DOHH2 (cell line): ENCODE data around the gene GMPPA.

Experiments
- H3F3A ChIP-seq: fragments of 200-600 bp; sonication (generic), shearing (Covaris generic); 2 replicates; pipeline ENCODE4 v1.6.0; 2016; ENCODE audit warnings: antibody characterized with exemption, mild to moderate bottlenecking; ENCODE audit not compliant: control insufficient read depth, insufficient read depth
- H3K27ac ChIP-seq: fragments of 200-600 bp; sonication (generic); 2 replicates; pipeline ENCODE4 v1.5.1; 2014; ENCODE audit warnings: low read depth, mild to moderate bottlenecking, low read length, moderate library complexity
- H3K27me3 ChIP-seq: fragments of 200-600 bp; sonication (generic); 2 replicates; pipeline ENCODE4 v1.6.1; 2014; ENCODE audit warnings: mild to moderate bottlenecking, low read length, mixed read lengths; ENCODE audit not compliant: control insufficient read depth
- H3K36me3 ChIP-seq: fragments of 200-600 bp; sonication (generic); 2 replicates; pipeline ENCODE4 v1.6.1; 2014; ENCODE audit warnings: mild to moderate bottlenecking, low read length, moderate library complexity, mixed read lengths; ENCODE audit not compliant: control insufficient read depth
- H3K4me1 ChIP-seq: fragments of 200-600 bp; sonication (generic); 2 replicates; pipeline ENCODE4 v1.6.1; 2014; ENCODE audit warnings: mild to moderate bottlenecking, low read length, mixed read lengths; ENCODE audit not compliant: control insufficient read depth
- H3K4me2 ChIP-seq: fragments of 200-600 bp; sonication (generic); 2 replicates; pipeline ENCODE4 v1.6.0; 2014; ENCODE audit warnings: mild to moderate bottlenecking, low read length, moderate library complexity
- H3K4me3 ChIP-seq: fragments of 200-600 bp; sonication (generic); 2 replicates; pipeline ENCODE4 v1.5.1; 2014; ENCODE audit warnings: mild to moderate bottlenecking, low read length, mixed read lengths
- H3K79me2 ChIP-seq: fragments of 200-600 bp; sonication (generic); 2 replicates; pipeline ENCODE4 v1.6.1; 2014; ENCODE audit warnings: mild to moderate bottlenecking, low read length, mixed read lengths; ENCODE audit not compliant: control insufficient read depth
- H3K9me2 ChIP-seq: fragments of 200-600 bp; sonication (generic); replicated peaks from 2 replicates; pipeline ENCODE4 v1.6.1; 2014; ENCODE audit warnings: mild to moderate bottlenecking, low read length, mixed read lengths; ENCODE audit not compliant: control insufficient read depth
- H3K9me3 ChIP-seq: fragments of 200-600 bp; sonication (generic); 2 replicates; pipeline ENCODE4 v1.6.1; 2014; ENCODE audit warnings: antibody characterized with exemption, low read length, mixed read lengths; ENCODE audit not compliant: control insufficient read depth, insufficient read depth
- H4K20me1 ChIP-seq: fragments of 200-600 bp; sonication (generic); 2 replicates; pipeline ENCODE4 v1.6.0; 2014; ENCODE audit warnings: low read depth, mild to moderate bottlenecking, antibody characterized with exemption, low read length, moderate library complexity; ENCODE audit not compliant: control insufficient read depth, insufficient read depth
- CTCF ChIP-seq: fragments of 200-600 bp; sonication (generic); IDR thresholded peaks from one replicate; pipeline ENCODE4 v1.5.1; 2014; ENCODE audit warnings: antibody characterized with exemption, mild to moderate bottlenecking, low read depth, low read length; ENCODE audit not compliant: poor library complexity, severe bottlenecking
- EZH2phosphoT487 ChIP-seq: fragments of 200-600 bp; sonication (generic); IDR thresholded peaks from 2 replicates; pipeline ENCODE4 v1.6.1; 2017; ENCODE audit warnings: borderline replicate concordance, mild to moderate bottlenecking, antibody characterized with exemption, low read length, moderate library complexity, mixed read lengths

Gene GMPPA

GRCh38 chr2:219475278-219475677 lies 23.4 kb upstream of the GMPPA start:
- no peak overlapping the region for H3K4me2 ChIP-seq
- H3K36me3 ChIP-seq, result no peaks in the 10 kb centered on the region
- no peaks in the 10 kb centered on the region for H3K79me2 ChIP-seq
- H4K20me1 ChIP-seq, result no peaks in the 10 kb centered on the region
- H3F3A ChIP-seq, result no peaks in the 10 kb centered on the region
- no peaks in the 10 kb centered on the region for H3K9me3 ChIP-seq
- no peak overlapping the region for H3K27ac ChIP-seq
- H3K4me3 ChIP-seq, result no peak overlapping the region
- H3K9me2 ChIP-seq, result no peaks in the 10 kb centered on the region
- H3K27me3 ChIP-seq, result no peaks in the 10 kb centered on the region
- H3K4me1 ChIP-seq, result no peaks in the 10 kb centered on the region
- TF ChIP-seq CTCF (no peak), EZH2phosphoT487 (no peak)

- Histone ChIP-seq H3K36me3 (no peaks in the 10 kb centered on the region), H3K4me2 (no peak overlapping the region)
Observed at GRCh38 chr2:219475697-219476651, 22.7 kb upstream of the GMPPA start.

GRCh38 chr2:219476652-219477151 lies 22.0 kb upstream of the GMPPA start:
- no peaks in the 10 kb centered on the region for H3K79me2 ChIP-seq
- H3K27me3 ChIP-seq, result no peaks in the 10 kb centered on the region
- no peak overlapping the region for H3K27ac ChIP-seq
- H3F3A ChIP-seq, result no peaks in the 10 kb centered on the region
- no peaks in the 10 kb centered on the region for H3K9me2 ChIP-seq
- no peak overlapping the region for H3K4me3 ChIP-seq
- no peaks in the 10 kb centered on the region for H4K20me1 ChIP-seq
- TF ChIP-seq EZH2phosphoT487, result no peak
- no peaks in the 10 kb centered on the region for H3K36me3 ChIP-seq
- no peaks in the 10 kb centered on the region for H3K9me3 ChIP-seq
- H3K4me1 ChIP-seq, result no peaks in the 10 kb centered on the region
- H3K4me2 ChIP-seq, result no peak overlapping the region

More at GRCh38 chr2:219475697-219476651, 22.7 kb upstream of the GMPPA start:
- Histone ChIP-seq H3K27ac (no peak overlapping the region), H3K4me1 (no peaks in the 10 kb centered on the region), H3K9me3 (no peaks in the 10 kb centered on the region), H4K20me1 (no peaks in the 10 kb centered on the region), H3K79me2 (no peaks in the 10 kb centered on the region), H3K9me2 (no peaks in the 10 kb centered on the region), H3F3A (no peaks in the 10 kb centered on the region), H3K27me3 (no peaks in the 10 kb centered on the region), H3K4me3 (no peak overlapping the region)
- TF ChIP-seq CTCF (peak; percentile 96), EZH2phosphoT487 (no peak)

GRCh38 chr2:219477179-219477578 lies 21.5 kb upstream of the GMPPA start:
- Histone ChIP-seq H3K4me1 (no peaks in the 10 kb centered on the region), H3F3A (no peaks in the 10 kb centered on the region), H3K9me3 (no peaks in the 10 kb centered on the region), H3K4me2 (no peak overlapping the region), H3K79me2 (no peaks in the 10 kb centered on the region), H3K36me3 (no peaks in the 10 kb centered on the region), H3K4me3 (no peak overlapping the region), H4K20me1 (no peaks in the 10 kb centered on the region), H3K9me2 (no peaks in the 10 kb centered on the region), H3K27me3 (peaks cover 1% of the 10 kb centered on the region), H3K27ac (no peak overlapping the region)
- TF ChIP-seq CTCF (no peak), EZH2phosphoT487 (no peak)
